A549 (cell line): ENCODE measurements around the gene AGXT2. TPM values are rescaled to one million over a fixed set of nuclear protein-coding genes. Genes with fewer than 3 reads are reported as not detected.

ENCODE experiments used
- ATAC-seq, 2 experiments: fragments of 200-7000 bp in 1 of 2; fragments of >200 bp in 1 of 2; cut with Nextera tagmentation in 1 of 2; cut with Tn5 transposase in 1 of 2; 3 replicates each; pipeline versions ENCODE4 v1.8.0 to v1.9.1; 2018 to 2020; ENCODE audit warnings: mild to moderate bottlenecking in 1 of 2, moderate library complexity in 1 of 2
- CTCF ChIA-PET: fragments of 300-600 bp; sonication (Branson Sonifier 250); formaldehyde crosslinking; extraction: SDS; loops from one replicate; lab custom pipeline; 2021; ENCODE audit warnings: antibody characterized with exemption, inconsistent platforms; lab: Yijun Ruan, JAX
- POLR2A ChIA-PET: fragments of 350-600 bp; formaldehyde crosslinking; extraction: SDS; loops from one replicate; lab custom pipeline; 2021; ENCODE audit warnings: antibody characterized with exemption, inconsistent platforms; lab: Yijun Ruan, JAX
- DNase-seq, 2 experiments: peaks; one replicate each; pipeline versions ENCODE4 v3.0.0 to v3.0.0-alpha.2; 2011 to 2016; ENCODE audit warnings: low read depth in 1 of 2, low spot score in 1 of 2
- FAIRE-seq: peaks from 2 replicates; lab custom pipeline; 2011; peaks lifted over from hg19 to GRCh38; lab: Jason Lieb, UNC
- H3K27ac ChIP-seq, 2 experiments: fragments of >200 bp; sonication (Bioruptor Twin); formaldehyde crosslinking; 3 replicates each; pipeline ENCODE4 v1.5.1; 2016 to 2017
- H3K4me1 ChIP-seq: fragments of >200 bp; sonication (Bioruptor Twin); formaldehyde crosslinking; 3 replicates; pipeline ENCODE4 v1.6.1; 2016
- H3K4me2 ChIP-seq: fragments of >200 bp; sonication (Bioruptor Twin); formaldehyde crosslinking; 3 replicates; pipeline ENCODE4 v1.6.1; 2016
- H3K4me3 ChIP-seq: fragments of >200 bp; sonication (Bioruptor Twin); formaldehyde crosslinking; 3 replicates; pipeline ENCODE4 v1.5.1; 2016
- H3K9me3 ChIP-seq: fragments of >200 bp; sonication (Bioruptor Twin); formaldehyde crosslinking; 3 replicates; pipeline ENCODE4 v1.6.1; 2016
- CBX2 ChIP-seq: fragments of 200-600 bp; sonication (generic); IDR thresholded peaks from 2 replicates; pipeline ENCODE4 v1.6.1; 2016; ENCODE audit warnings: low read depth, mild to moderate bottlenecking, borderline replicate concordance
- CBX8 ChIP-seq: fragments of 200-600 bp; sonication (generic); IDR thresholded peaks from 2 replicates; pipeline ENCODE4 v1.6.1; 2016
- CHD2 ChIP-seq: fragments of 150-350 bp; IDR thresholded peaks from 2 replicates; pipeline ENCODE4 v1.6.1; 2014; ENCODE audit warnings: low read length; ENCODE audit not compliant: partially characterized antibody
- EHF ChIP-seq: fragments of 250-450 bp; sonication (Bioruptor Pico); IDR thresholded peaks from 2 replicates; pipeline ENCODE4 v1.5.0; 2020; ENCODE audit warnings: mild to moderate bottlenecking
- EP300 ChIP-seq, 2 experiments: fragments of >200 bp; sonication (Bioruptor Twin); formaldehyde crosslinking; IDR thresholded peaks; 2 replicates in 1 of 2; 3 replicates in 1 of 2; pipeline ENCODE4 v1.6.1; 2016 to 2017
- FOSB ChIP-seq: fragments of 250-450 bp; sonication (Bioruptor Pico); IDR thresholded peaks from 2 replicates; pipeline ENCODE4 v1.5.0; 2020; ENCODE audit warnings: mild to moderate bottlenecking, moderate library complexity
- HMGXB4 ChIP-seq: fragments of 250-450 bp; sonication (Bioruptor Pico); IDR thresholded peaks from 2 replicates; pipeline ENCODE4 v1.5.0; 2021; ENCODE audit warnings: mild to moderate bottlenecking, moderate library complexity, borderline replicate concordance
- JUN ChIP-seq, 2 experiments: fragments of >200 bp; sonication (Bioruptor Twin); formaldehyde crosslinking; IDR thresholded peaks; 2 replicates in 1 of 2; 3 replicates in 1 of 2; pipeline ENCODE4 v1.6.1; 2016 to 2017
- KDM1A ChIP-seq: fragments of 200-600 bp; sonication (generic); IDR thresholded peaks from 2 replicates; pipeline ENCODE4 v1.6.1; 2016; ENCODE audit warnings: low read depth, mild to moderate bottlenecking
- MAFK ChIP-seq: fragments of 450-650 bp; IDR thresholded peaks from 2 replicates; pipeline ENCODE4 v1.6.1; 2014; ENCODE audit not compliant: partially characterized antibody
- MYC ChIP-seq: IDR thresholded peaks from 2 replicates; pipeline ENCODE4 v1.6.1; 2012; ENCODE audit warnings: mild to moderate bottlenecking, inconsistent platforms, low read length, improper control_type of control experiment, borderline replicate concordance
- NPAS2 ChIP-seq: fragments of 250-450 bp; sonication (Bioruptor Pico); IDR thresholded peaks from 2 replicates; pipeline ENCODE4 v1.8.0; 2022; ENCODE audit warnings: mild to moderate bottlenecking, moderate library complexity, borderline replicate concordance
- NR3C1 ChIP-seq: fragments of >200 bp; sonication (Bioruptor Twin); formaldehyde crosslinking; IDR thresholded peaks from 3 replicates; pipeline ENCODE4 v1.6.1; 2017
- RFX5 ChIP-seq: fragments of 450-650 bp; IDR thresholded peaks from 2 replicates; pipeline ENCODE4 v1.7.1; 2014; ENCODE audit warnings: antibody characterized with exemption, mild to moderate bottlenecking, moderate library complexity
- SREBF2 ChIP-seq: fragments of 450-650 bp; IDR thresholded peaks from 2 replicates; pipeline ENCODE4 v1.6.1; 2014; ENCODE audit warnings: mild to moderate bottlenecking, moderate library complexity
- ZFP36 ChIP-seq: fragments of 450-650 bp; IDR thresholded peaks from 2 replicates; pipeline ENCODE4 v1.6.1; 2014; ENCODE audit warnings: borderline replicate concordance; ENCODE audit not compliant: partially characterized antibody
- ZNF302 ChIP-seq: fragments of 250-450 bp; sonication (Bioruptor Pico); IDR thresholded peaks from 2 replicates; pipeline ENCODE4 v1.9.0; 2021; ENCODE audit warnings: inconsistent platforms, mild to moderate bottlenecking, moderate library complexity
- ZSCAN20 ChIP-seq: fragments of 250-450 bp; sonication (Bioruptor Pico); IDR thresholded peaks from 2 replicates; pipeline ENCODE4 v1.8.0; 2022; ENCODE audit warnings: mild to moderate bottlenecking, moderate library complexity
- WGBS: methylation state at CpG from one replicate; pipeline ENCODE4 v1.1.6; 2017; ENCODE audit errors: missing lambda C conversion rate; 5-methylcytosine and 5-hydroxymethylcytosine counted together
- polyA plus RNA-seq, 4 experiments: library from polyadenylated mRNA; depleted of rRNA in 3 of 4; stranded (reverse); fragments of >200 nt; fragmentation: RNase III in 1 of 4; extraction: RNeasy Plus Mini Kit Qiagen cat#74134 plus additional on column Dnase treatment in 1 of 4; gene quantifications; 2 replicates in 3 of 4; 3 replicates in 1 of 4; pipeline ENCODE4 v1.2.3, GENCODE V29; 2011 to 2017
- TF ChIP-seq, protein P1 (sequence below): fragments of 200-600 bp; sonication (generic); IDR thresholded peaks from 2 replicates; pipeline ENCODE4 v1.6.1; 2016; ENCODE audit warnings: antibody characterized with exemption, mild to moderate bottlenecking, moderate library complexity

Gene AGXT2
- polyA plus RNA-seq, 2 of the 4 experiments (the other 2 are of a cell fraction), result not detected

GRCh38 chr5:35026941-35027340, 20.8 kb downstream of the AGXT2 start (continued):
- TF ChIP-seq MYC, result no peak

GRCh38 chr5:35026280-35026840, 21.4 kb downstream of the AGXT2 start:
- no peak for FAIRE-seq

GRCh38 chr5:35024911-35025510, 22.7 kb downstream of the AGXT2 start:
- ATAC-seq (no peak), FAIRE-seq (no peak), DNase-seq (no peak)
- POLR2A ChIA-PET, result no interaction called here
- H3K9me3 ChIP-seq, result no peaks in the 10 kb centered on the region
- H3K27ac ChIP-seq, result no peak overlapping the region
- H3K4me1 ChIP-seq, result no peaks in the 10 kb centered on the region
- no peak overlapping the region for H3K4me3 ChIP-seq
- TF ChIP-seq NR3C1, result no peak
- CTCF ChIA-PET, result no interaction called here
- WGBS, result 50% methylated on average over 10 of the region's 10 CpGs
- no peak overlapping the region for H3K4me2 ChIP-seq

More at GRCh38 chr5:35026280-35026840, 21.4 kb downstream of the AGXT2 start:
- Histone ChIP-seq H3K27ac (no peak overlapping the region), H3K4me1 (no peaks in the 10 kb centered on the region), H3K9me3 (no peaks in the 10 kb centered on the region), H3K4me2 (no peak overlapping the region), H3K4me3 (no peak overlapping the region)
- WGBS, result 21% methylated on average over 5 of the region's 5 CpGs
- 0 out of 6 replicates have a peak, but pooled peaks of 1 of the 2 experiments have one; percentile 31 for ATAC-seq
- ChIA-PET CTCF (interaction anchor here (2.3 kb wide), 1 partner anchor 23 kb away, joined by 10 read pairs; no protein-coding TSS in a partner anchor), POLR2A (no interaction called here)
- DNase-seq, result no peak
- TF ChIP-seq ZSCAN20 (CRISPR knock-in tag), result no peak
- no peak for TF ChIP-seq CHD2
- no peak for TF ChIP-seq CBX8
- TF ChIP-seq JUN (IDR thresholded peaks at IDR 0.05), result no peak
- TF ChIP-seq, protein P1, sequence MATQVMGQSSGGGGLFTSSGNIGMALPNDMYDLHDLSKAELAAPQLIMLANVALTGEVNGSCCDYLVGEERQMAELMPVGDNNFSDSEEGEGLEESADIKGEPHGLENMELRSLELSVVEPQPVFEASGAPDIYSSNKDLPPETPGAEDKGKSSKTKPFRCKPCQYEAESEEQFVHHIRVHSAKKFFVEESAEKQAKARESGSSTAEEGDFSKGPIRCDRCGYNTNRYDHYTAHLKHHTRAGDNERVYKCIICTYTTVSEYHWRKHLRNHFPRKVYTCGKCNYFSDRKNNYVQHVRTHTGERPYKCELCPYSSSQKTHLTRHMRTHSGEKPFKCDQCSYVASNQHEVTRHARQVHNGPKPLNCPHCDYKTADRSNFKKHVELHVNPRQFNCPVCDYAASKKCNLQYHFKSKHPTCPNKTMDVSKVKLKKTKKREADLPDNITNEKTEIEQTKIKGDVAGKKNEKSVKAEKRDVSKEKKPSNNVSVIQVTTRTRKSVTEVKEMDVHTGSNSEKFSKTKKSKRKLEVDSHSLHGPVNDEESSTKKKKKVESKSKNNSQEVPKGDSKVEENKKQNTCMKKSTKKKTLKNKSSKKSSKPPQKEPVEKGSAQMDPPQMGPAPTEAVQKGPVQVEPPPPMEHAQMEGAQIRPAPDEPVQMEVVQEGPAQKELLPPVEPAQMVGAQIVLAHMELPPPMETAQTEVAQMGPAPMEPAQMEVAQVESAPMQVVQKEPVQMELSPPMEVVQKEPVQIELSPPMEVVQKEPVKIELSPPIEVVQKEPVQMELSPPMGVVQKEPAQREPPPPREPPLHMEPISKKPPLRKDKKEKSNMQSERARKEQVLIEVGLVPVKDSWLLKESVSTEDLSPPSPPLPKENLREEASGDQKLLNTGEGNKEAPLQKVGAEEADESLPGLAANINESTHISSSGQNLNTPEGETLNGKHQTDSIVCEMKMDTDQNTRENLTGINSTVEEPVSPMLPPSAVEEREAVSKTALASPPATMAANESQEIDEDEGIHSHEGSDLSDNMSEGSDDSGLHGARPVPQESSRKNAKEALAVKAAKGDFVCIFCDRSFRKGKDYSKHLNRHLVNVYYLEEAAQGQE, result no peak
- no peak for TF ChIP-seq FOSB
- no peak for TF ChIP-seq NPAS2
- TF ChIP-seq RFX5, result no peak
- TF ChIP-seq NR3C1, result no peak
- no peak for TF ChIP-seq EHF (CRISPR knock-in tag)
- no peak for TF ChIP-seq ZFP36
- TF ChIP-seq CBX2, result no peak
- TF ChIP-seq MAFK, result no peak
- TF ChIP-seq KDM1A, result no peak
- no peak for TF ChIP-seq HMGXB4 (CRISPR knock-in tag)
- no peak for TF ChIP-seq ZNF302 (CRISPR knock-in tag)
- no peak for TF ChIP-seq SREBF2
- no peak for TF ChIP-seq EP300 (IDR thresholded peaks at IDR 0.05)
